Stomach (tissue), 9 donors: ENCODE data around the gene MALRD1. TPM values are rescaled to one million over a fixed set of nuclear protein-coding genes. Genes with fewer than 3 reads are reported as not detected.

ENCODE experiments used
- DNase-seq, 2 donors: peaks; one replicate each; pipeline versions ENCODE4 v3.0.0 to v3.0.0-alpha.2; 2013 to 2019
- H3K27ac ChIP-seq, 5 donors: fragments of 200-600 bp in 4 of 5; sonication (generic) in 4 of 5; one replicate each; pipeline ENCODE4 v1.5.1; 2013 to 2019; ENCODE audit warnings: mild to moderate bottlenecking in 1 of 5, moderate library complexity in 1 of 5
- H3K27me3 ChIP-seq, 3 donors: fragments of 200-600 bp; sonication (generic); one replicate each; pipeline ENCODE4 v1.5.1; 2017 to 2019; ENCODE audit warnings: mixed run types in 1 of 3
- H3K36me3 ChIP-seq, 4 donors: fragments of 200-600 bp; sonication (generic); 1 replicate in 3 of 4; 2 replicates in 1 of 4; pipeline ENCODE4 v1.5.1; 2016 to 2019
- H3K4me1 ChIP-seq, 4 donors: fragments of 200-600 bp; sonication (generic); one replicate each; pipeline ENCODE4 v1.5.1; 2016 to 2019
- H3K4me3 ChIP-seq, 4 donors: fragments of 200-600 bp; sonication (generic) in 3 of 4; one replicate each; pipeline ENCODE4 v1.5.1; 2016 to 2019; ENCODE audit warnings: mild to moderate bottlenecking in 1 of 4
- H3K9me3 ChIP-seq, 4 donors: fragments of 200-600 bp; sonication (generic); one replicate each; pipeline ENCODE4 v1.5.1; 2016 to 2019
- EP300 ChIP-seq: sonication (generic); formaldehyde crosslinking; IDR thresholded peaks from one replicate; pipeline ENCODE4 v1.6.1; 2017; ENCODE audit warnings: antibody characterized with exemption
- POLR2A ChIP-seq, 4 donors: fragments of 450-650 bp; IDR thresholded peaks; one replicate each; pipeline ENCODE4 v1.6.1; 2016; ENCODE audit warnings: antibody characterized with exemption in 4 of 4, control low read depth in 2 of 4, mild to moderate bottlenecking in 1 of 4, moderate library complexity in 1 of 4
- POLR2AphosphoS5 ChIP-seq, 3 donors: sonication (generic); formaldehyde crosslinking; IDR thresholded peaks; one replicate each; pipeline ENCODE4 v1.6.1; 2016; ENCODE audit warnings: antibody characterized with exemption in 3 of 3
- whole genome bisulfite sequencing, 5 donors: extraction: QIAGEN DNeasy Blood & Tissue Kit in 3 of 5; methylation state at CpG; one replicate each; pipeline versions ENCODE4 v1.1.5 to v1.1.7; 2013 to 2018; 5-methylcytosine and 5-hydroxymethylcytosine counted together
- intact Hi-C: fragments of 100-400 bp; cut with DNase I; formaldehyde crosslinking; loops from one replicate; pipeline ENCODE4 v1.15.1; 2023; ENCODE audit warnings: low total_unique reads
- polyA plus RNA-seq, 3 donors: library from polyadenylated mRNA; stranded (reverse); fragments of 200-250 nt; gene quantifications; one replicate each; pipeline ENCODE4 v1.2.3, GENCODE V29; 2013
- total RNA-seq, 5 donors: library from RNA; depleted of rRNA; stranded (reverse); fragments of >200 nt; gene quantifications; one replicate each; pipeline versions ENCODE4 v1.1.0 to v1.2.3, GENCODE V29; 2014 to 2016
- TF ChIP-seq, protein P1 (sequence below), 7 experiments: fragments of 450-650 bp in 4 of 7; fragments of 200-600 bp in 3 of 7; sonication (generic) in 3 of 7; IDR thresholded peaks; one replicate each; pipeline ENCODE4 v1.5.1; 2016 to 2019; ENCODE audit warnings: antibody characterized with exemption in 7 of 7, control low read depth in 2 of 7, mild to moderate bottlenecking in 1 of 7
- donor health status: healthy with polysubstance abuse.
- donor health status: Bipolar disorder and iron deficiency.
- donor health status: healthy.

MALRD1 gene
- total and polyA plus RNA-seq, 8 donors = 0.10 to 9.7 (median 0.94) TPM; not detected in 2

DNA sequence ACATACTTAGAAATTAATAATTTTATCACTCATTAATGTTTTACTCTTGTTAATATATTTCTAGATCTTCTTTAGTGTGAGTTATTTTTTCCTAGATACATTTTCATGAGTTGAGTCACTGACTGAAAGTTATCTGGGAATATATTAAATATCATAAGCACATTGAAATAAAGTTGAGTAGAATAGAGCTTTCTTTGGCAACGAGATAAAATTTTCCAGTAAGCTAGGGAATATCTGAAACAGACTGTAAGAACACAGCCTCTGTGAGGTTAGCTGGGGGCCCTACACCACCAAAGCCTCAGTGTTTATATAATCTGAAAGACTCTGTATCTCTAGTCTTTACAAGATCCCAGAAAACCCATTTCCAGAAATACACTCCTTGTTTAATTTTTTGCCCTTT lies 419.8 kb downstream of the MALRD1 start:
- no peaks in the 10 kb centered on the region for H3K27me3 ChIP-seq
- no peak overlapping the region for H3K27ac ChIP-seq
- H3K4me1 ChIP-seq = no peaks in the 10 kb centered on the region
- H3K4me3 ChIP-seq = no peak overlapping the region
- no peaks in the 10 kb centered on the region for H3K36me3 ChIP-seq
- TF ChIP-seq POLR2AphosphoS5 (IDR thresholded peaks at IDR 0.05) (no peak), POLR2A (IDR thresholded peaks at IDR 0.05) (no peak), EP300 (no peak)
- TF ChIP-seq, protein P1, sequence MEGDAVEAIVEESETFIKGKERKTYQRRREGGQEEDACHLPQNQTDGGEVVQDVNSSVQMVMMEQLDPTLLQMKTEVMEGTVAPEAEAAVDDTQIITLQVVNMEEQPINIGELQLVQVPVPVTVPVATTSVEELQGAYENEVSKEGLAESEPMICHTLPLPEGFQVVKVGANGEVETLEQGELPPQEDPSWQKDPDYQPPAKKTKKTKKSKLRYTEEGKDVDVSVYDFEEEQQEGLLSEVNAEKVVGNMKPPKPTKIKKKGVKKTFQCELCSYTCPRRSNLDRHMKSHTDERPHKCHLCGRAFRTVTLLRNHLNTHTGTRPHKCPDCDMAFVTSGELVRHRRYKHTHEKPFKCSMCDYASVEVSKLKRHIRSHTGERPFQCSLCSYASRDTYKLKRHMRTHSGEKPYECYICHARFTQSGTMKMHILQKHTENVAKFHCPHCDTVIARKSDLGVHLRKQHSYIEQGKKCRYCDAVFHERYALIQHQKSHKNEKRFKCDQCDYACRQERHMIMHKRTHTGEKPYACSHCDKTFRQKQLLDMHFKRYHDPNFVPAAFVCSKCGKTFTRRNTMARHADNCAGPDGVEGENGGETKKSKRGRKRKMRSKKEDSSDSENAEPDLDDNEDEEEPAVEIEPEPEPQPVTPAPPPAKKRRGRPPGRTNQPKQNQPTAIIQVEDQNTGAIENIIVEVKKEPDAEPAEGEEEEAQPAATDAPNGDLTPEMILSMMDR (IDR thresholded peaks at IDR 0.05) = no peak
- no peak for DNase-seq
- intact Hi-C loops = no loop called here
- 32 to 44% (median 36%) methylated on average over 1 of the region's 1 CpG for WGBS, 5 donors
- peaks cover 0 to 15% (median 0%) of the 10 kb centered on the region in 4 donors for H3K9me3 ChIP-seq

DNA sequence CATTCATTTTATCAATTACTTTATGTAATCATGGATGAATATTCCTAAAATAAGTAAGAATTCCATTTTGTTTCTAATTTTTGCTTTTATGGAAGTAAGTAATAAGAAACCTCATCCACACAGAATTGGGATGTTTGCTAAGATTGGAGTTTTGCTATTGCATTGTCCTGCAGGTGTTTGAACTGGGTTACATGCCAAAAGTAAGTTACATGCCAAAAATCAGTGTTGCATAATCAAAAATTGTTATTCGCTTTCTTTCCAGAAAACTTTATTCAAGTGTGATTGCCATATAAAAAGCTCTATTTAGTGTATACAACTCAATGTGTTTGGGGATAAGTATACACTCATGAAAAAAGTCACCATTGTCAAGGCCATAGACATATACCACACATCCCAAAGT lies 420.9 kb downstream of the MALRD1 start:
- peaks cover 0 to 15% (median 0%) of the 10 kb centered on the region in 4 donors for H3K9me3 ChIP-seq
- H3K4me3 ChIP-seq = no peak overlapping the region
- H3K27ac ChIP-seq = no peak overlapping the region
- no peak for TF ChIP-seq POLR2A (IDR thresholded peaks at IDR 0.05)
- TF ChIP-seq, protein P1 (IDR thresholded peaks at IDR 0.05) = no peak
- no peak for TF ChIP-seq POLR2AphosphoS5 (IDR thresholded peaks at IDR 0.05)
- TF ChIP-seq EP300 = no peak
- DNase-seq = no peak
- no peaks in the 10 kb centered on the region for H3K4me1 ChIP-seq
- intact Hi-C loops = no loop called here
- 0 to 74% (median 10%) methylated on average over 1 of the region's 1 CpG for WGBS, 5 donors
- no peaks in the 10 kb centered on the region for H3K36me3 ChIP-seq
- H3K27me3 ChIP-seq = no peaks in the 10 kb centered on the region

DNA sequence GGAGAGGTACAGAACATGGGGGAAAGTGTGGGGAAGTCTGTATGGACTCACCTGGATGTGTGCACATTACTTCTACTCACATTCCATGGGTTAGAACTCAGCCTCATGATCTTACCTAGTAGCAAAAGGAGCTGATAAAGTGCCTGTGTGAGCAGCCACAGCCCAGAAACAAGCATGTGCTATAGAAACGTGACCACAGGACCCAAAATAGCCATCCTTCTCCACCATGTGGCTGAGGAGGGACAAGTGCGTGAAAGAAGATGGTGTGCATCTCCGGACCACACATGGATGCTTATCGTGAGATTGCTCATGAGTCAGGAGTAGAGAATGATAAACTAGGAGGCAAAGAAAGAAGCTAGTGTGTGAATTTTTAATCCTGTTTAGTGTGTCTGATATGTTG lies 431.3 kb downstream of the MALRD1 start:
- TF ChIP-seq EP300 = no peak
- Histone ChIP-seq H3K4me1 (no peaks in the 10 kb centered on the region), H3K4me3 (no peak overlapping the region), H3K27me3 (no peaks in the 10 kb centered on the region), H3K27ac (no peak overlapping the region), H3K36me3 (no peaks in the 10 kb centered on the region), H3K9me3 (peaks cover 0 to 10% (median 4%) of the 10 kb centered on the region in 4 donors)
- intact Hi-C loops = no loop called here
- no peak for DNase-seq
- WGBS, 5 donors = 66 to 86% (median 70%) methylated on average over 4 of the region's 4 CpGs

DNA sequence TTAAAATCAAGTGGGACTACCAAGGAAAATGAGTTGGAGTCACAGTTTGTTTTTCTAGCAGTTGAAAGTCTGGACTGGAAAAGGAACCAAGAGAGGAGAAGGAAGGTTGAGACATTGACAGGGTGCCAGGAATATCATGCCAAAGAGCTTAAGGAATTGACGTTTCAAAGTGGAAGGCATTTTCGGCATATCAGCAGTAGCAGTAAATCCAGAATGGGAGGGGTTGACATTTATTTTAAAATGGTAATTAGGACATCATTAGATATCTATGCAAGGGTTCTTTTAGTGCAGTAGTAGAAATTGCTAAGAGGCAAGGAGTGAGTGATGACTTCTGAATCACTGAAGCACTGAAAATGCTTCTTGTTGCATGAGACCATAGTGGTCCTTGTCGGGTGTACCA lies 431.8 kb downstream of the MALRD1 start:
- Histone ChIP-seq H3K36me3 (no peaks in the 10 kb centered on the region), H3K27ac (no peak overlapping the region), H3K9me3 (peaks cover 0 to 10% (median 4%) of the 10 kb centered on the region in 4 donors), H3K4me3 (no peak overlapping the region), H3K27me3 (no peaks in the 10 kb centered on the region), H3K4me1 (no peaks in the 10 kb centered on the region)
- intact Hi-C loops = no loop called here
- 56 to 78% (median 64%) methylated on average over 3 of the region's 3 CpGs for WGBS, 5 donors
- DNase-seq = no peak
- TF ChIP-seq POLR2A (IDR thresholded peaks at IDR 0.05) = no peak
- no peak for TF ChIP-seq POLR2AphosphoS5 (IDR thresholded peaks at IDR 0.05)
- TF ChIP-seq, protein P1 (IDR thresholded peaks at IDR 0.05) = no peak
- no peak for TF ChIP-seq EP300

DNA sequence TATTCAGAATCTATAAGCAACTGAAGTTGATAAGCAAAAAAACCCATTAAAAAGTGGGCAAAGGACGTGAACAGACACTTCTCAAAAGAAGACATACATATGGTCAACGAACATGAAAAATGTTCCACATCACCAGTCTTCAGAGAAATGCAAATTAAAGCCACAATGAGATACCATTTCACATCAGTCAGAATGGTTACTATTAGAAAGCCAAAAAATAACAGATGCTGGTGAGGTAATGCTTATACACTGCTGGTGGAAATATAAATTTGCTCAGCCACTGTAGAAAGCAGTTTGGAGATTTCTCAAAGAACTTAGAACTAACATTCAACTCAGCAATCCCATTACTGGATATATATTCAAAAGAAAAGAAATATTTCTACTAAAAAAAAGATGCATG lies 434.8 kb downstream of the MALRD1 start:
- Histone ChIP-seq H3K27ac (no peak overlapping the region), H3K4me1 (no peaks in the 10 kb centered on the region), H3K9me3 (peaks cover 0 to 8% (median 0%) of the 10 kb centered on the region in 4 donors), H3K36me3 (no peaks in the 10 kb centered on the region), H3K4me3 (no peak overlapping the region), H3K27me3 (no peaks in the 10 kb centered on the region)
- intact Hi-C loops = no loop called here
- TF ChIP-seq POLR2A (IDR thresholded peaks at IDR 0.05) (no peak), POLR2AphosphoS5 (IDR thresholded peaks at IDR 0.05) (no peak), EP300 (no peak)
- TF ChIP-seq, protein P1 (IDR thresholded peaks at IDR 0.05) = no peak
- WGBS, 5 donors = 33 to 49% (median 37%) methylated on average over 2 of the region's 2 CpGs
- no peak for DNase-seq
